RWPE2 (cell line): ENCODE data around the gene USF2.

Experiments used
- ATAC-seq: fragments of 200-7000 bp; cut with Tn5 transposase; 3 replicates; pipeline ENCODE4 v1.9.1; 2021; ENCODE audit warnings: low read depth
- DNase-seq: peaks from one replicate; pipeline ENCODE4 v3.0.0-alpha.2; 2020; ENCODE audit warnings: low spot score
- H3K27ac ChIP-seq: fragments of 450-650 bp; 2 replicates; pipeline ENCODE4 v1.5.1; 2017; ENCODE audit warnings: mild to moderate bottlenecking; ENCODE audit not compliant: poor library complexity, severe bottlenecking
- H3K27me3 ChIP-seq: fragments of 250-450 bp; sonication (Bioruptor Pico); 2 replicates; pipeline ENCODE4 v1.5.1; 2021; ENCODE audit warnings: mild to moderate bottlenecking, moderate library complexity; ENCODE audit not compliant: insufficient read depth, poor library complexity, severe bottlenecking
- H3K36me3 ChIP-seq: fragments of 250-450 bp; sonication (Bioruptor Pico); 2 replicates; pipeline ENCODE4 v1.5.1; 2020; ENCODE audit warnings: low read depth, mild to moderate bottlenecking, moderate library complexity
- H3K4me1 ChIP-seq: fragments of 250-450 bp; sonication (Bioruptor Pico); 2 replicates; pipeline ENCODE4 v1.5.1; 2021; ENCODE audit warnings: mild to moderate bottlenecking, moderate library complexity; ENCODE audit not compliant: insufficient read depth, poor library complexity, severe bottlenecking
- H3K4me3 ChIP-seq: fragments of 250-450 bp; sonication (Bioruptor Pico); 2 replicates; pipeline ENCODE4 v1.5.1; 2021; ENCODE audit warnings: mild to moderate bottlenecking, moderate library complexity; ENCODE audit not compliant: severe bottlenecking
- H3K9me3 ChIP-seq: fragments of 250-450 bp; sonication (Bioruptor Pico); 2 replicates; pipeline ENCODE4 v1.5.1; 2021; ENCODE audit warnings: mild to moderate bottlenecking, moderate library complexity; ENCODE audit not compliant: severe bottlenecking
- TF ChIP-seq, protein P1 (sequence below): fragments of 450-650 bp; IDR thresholded peaks from one replicate; pipeline ENCODE4 v1.5.1; 2017; ENCODE audit warnings: mild to moderate bottlenecking, moderate library complexity; ENCODE audit not compliant: poor library complexity, severe bottlenecking

Gene USF2

DNA sequence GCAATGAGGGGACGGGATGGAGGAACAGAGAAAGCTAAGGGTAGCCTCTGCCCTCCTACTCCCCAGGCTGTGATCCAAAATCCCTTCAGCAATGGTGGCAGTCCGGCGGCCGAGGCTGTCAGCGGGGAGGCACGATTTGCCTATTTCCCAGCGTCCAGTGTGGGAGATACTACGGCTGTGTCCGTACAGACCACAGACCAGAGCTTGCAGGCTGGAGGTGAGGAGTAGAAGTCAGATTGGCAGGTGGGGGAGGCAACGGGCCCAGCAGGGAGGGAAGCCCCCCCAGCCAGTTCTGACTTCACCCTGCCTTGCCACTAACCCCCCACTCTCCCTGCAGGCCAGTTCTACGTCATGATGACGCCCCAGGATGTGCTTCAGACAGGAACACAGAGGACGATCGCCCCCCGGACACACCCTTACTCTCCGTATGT, 1.6 kb downstream of the USF2 start:
- H3K4me3 ChIP-seq = no peak overlapping the region
- no peak overlapping the region for H3K27ac ChIP-seq
- peaks cover 34% of the 10 kb centered on the region for H3K36me3 ChIP-seq
- ATAC-seq (no peak), DNase-seq (no peak)
- TF ChIP-seq, protein P1, sequence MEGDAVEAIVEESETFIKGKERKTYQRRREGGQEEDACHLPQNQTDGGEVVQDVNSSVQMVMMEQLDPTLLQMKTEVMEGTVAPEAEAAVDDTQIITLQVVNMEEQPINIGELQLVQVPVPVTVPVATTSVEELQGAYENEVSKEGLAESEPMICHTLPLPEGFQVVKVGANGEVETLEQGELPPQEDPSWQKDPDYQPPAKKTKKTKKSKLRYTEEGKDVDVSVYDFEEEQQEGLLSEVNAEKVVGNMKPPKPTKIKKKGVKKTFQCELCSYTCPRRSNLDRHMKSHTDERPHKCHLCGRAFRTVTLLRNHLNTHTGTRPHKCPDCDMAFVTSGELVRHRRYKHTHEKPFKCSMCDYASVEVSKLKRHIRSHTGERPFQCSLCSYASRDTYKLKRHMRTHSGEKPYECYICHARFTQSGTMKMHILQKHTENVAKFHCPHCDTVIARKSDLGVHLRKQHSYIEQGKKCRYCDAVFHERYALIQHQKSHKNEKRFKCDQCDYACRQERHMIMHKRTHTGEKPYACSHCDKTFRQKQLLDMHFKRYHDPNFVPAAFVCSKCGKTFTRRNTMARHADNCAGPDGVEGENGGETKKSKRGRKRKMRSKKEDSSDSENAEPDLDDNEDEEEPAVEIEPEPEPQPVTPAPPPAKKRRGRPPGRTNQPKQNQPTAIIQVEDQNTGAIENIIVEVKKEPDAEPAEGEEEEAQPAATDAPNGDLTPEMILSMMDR = no peak
- H3K9me3 ChIP-seq = no peaks in the 10 kb centered on the region
- no peaks in the 10 kb centered on the region for H3K27me3 ChIP-seq
- no peaks in the 10 kb centered on the region for H3K4me1 ChIP-seq

DNA sequence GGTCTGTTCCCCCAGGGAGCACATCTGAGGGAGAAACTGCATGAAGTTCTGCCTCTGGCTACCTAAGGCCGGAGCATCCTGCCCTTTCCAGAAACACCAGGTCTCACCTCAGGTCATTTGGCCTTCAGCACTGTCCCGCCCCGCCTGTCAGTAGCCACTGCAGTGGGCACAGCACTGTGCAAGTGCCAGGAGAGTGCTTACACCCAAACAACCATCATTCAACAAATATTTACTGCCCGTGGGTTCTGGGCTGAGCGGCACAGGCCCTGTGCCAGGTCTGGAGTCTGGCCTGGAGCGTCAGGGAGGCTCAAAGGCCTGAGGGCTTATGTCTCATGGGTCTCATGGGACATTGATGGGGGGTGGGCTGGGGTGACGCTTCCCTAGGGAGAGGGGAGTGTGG, 2.8 kb downstream of the USF2 start:
- DNase-seq (no peak), ATAC-seq (no peak)
- Histone ChIP-seq H3K4me3 (no peak overlapping the region), H3K27ac (no peak overlapping the region), H3K27me3 (no peaks in the 10 kb centered on the region), H3K4me1 (no peaks in the 10 kb centered on the region), H3K36me3 (peaks cover 34% of the 10 kb centered on the region), H3K9me3 (no peaks in the 10 kb centered on the region)
- TF ChIP-seq, protein P1 = no peak

DNA sequence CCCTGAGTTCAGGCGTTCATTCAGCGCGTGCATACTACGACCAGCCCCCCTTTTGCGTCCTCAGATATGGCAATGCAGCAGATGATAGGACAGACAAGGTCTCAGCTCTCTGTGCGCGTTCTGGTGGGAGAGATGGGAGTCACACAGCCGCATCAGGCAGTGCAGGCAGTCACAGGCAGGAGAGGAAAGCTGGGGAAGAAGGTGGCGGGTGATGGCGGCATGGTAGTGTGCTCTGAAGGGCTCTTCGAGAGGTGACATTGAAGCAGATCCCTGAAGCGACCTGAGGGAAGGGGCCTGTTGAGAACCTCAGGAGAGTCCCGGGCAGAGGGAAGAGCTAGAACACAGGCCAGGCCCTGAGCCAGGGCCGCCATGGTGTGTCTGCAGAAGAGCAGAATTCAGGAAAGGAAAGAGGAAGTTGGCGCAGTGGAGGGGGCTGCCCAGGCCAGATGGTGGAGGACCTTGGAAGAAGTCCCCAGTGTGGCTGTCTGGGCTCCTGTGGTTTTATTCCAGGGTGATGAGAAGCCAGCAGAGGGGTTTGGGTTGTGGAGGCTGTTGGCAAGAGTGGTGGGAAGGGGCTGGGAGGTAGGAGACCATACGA, 3.5 kb downstream of the USF2 start:
- ATAC-seq = no peak
- Histone ChIP-seq H3K4me1 (no peaks in the 10 kb centered on the region), H3K4me3 (no peak overlapping the region), H3K36me3 (peaks cover 32% of the 10 kb centered on the region), H3K27me3 (no peaks in the 10 kb centered on the region), H3K9me3 (no peaks in the 10 kb centered on the region), H3K27ac (no peak overlapping the region)
- DNase-seq = no peak
- TF ChIP-seq, protein P1 = no peak

DNA sequence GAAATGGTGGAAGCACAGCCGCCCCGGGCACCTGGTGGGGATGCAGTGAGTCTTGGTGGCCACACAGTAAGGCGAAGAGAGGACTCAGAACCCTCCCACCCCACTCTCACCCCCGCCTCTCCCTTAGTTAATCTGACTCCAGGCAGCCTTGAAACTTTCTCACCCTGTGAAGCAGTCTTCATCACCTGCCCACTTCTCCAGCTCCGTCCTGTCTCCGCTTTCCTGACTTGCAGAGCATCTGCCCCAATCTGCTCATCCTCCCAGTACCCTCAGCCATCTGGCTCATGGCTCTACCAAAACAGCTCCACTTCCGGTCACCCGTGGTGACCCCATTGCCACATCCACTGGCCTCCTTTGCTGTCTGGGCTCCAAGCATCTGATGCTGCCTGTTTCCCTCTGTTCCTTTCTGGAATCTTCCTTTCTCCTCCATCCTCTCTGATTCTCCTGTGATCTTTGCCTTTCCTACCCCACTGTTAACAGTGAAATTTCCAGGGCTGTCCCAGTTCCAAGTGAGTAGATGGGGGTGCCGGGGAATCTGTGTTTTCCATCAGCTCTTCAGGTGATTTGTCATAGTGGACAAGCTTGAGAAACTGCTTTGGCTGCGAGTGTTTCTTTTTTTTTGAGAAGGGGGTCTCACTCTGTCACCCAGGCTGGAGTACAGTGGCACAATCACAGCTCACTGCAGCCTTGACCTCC, 4.3 kb downstream of the USF2 start:
- no peaks in the 10 kb centered on the region for H3K4me1 ChIP-seq
- H3K27ac ChIP-seq = no peak overlapping the region
- DNase-seq (no peak), ATAC-seq (no peak)
- H3K27me3 ChIP-seq = no peaks in the 10 kb centered on the region
- TF ChIP-seq, protein P1 = no peak
- no peak overlapping the region for H3K4me3 ChIP-seq
- H3K36me3 ChIP-seq = peaks cover 32% of the 10 kb centered on the region
- H3K9me3 ChIP-seq = no peaks in the 10 kb centered on the region

DNA sequence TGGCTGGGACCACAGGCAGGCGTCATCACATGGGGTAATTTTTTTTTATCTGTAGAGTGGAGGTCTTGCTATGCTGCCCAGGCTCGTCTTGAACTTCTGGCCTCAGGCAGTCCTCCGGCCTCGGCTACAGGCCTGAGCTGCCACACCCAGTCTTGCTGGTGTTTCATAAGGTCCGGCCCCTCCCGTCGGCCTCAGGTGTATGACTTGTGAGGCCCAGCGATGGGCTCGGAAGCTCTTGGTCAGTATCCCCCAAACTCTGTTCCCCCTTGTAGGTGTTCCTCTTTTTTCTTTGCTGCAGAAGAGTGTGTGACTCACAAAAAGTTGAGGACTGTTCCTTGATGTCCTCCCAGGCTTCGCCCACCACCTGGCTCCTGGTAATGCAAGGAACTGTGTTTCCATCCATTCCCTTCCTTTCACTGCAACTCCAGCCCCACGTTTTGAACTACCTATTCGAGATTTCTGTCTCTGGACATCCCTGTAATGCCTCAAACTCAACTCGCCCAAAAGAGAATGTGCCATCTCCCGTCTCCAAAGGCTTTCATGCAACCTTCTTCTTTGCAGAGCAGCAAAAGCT, 5.0 kb downstream of the USF2 start:
- Histone ChIP-seq H3K4me1 (no peaks in the 10 kb centered on the region), H3K9me3 (no peaks in the 10 kb centered on the region), H3K4me3 (no peak overlapping the region), H3K27ac (no peak overlapping the region), H3K36me3 (peaks cover 32% of the 10 kb centered on the region), H3K27me3 (no peaks in the 10 kb centered on the region)
- DNase-seq = no peak
- TF ChIP-seq, protein P1 = no peak
- ATAC-seq = no peak
